HCT116 (cell line): Measurements from ENCODE around the gene CBY1.

Source experiments
- CTCF ChIP-seq, 3 experiments: fragments of 200-600 bp in 1 of 3; sonication (generic) in 1 of 3; IDR thresholded peaks in 2 of 3; conservative IDR thresholded peaks in 1 of 3; 2 replicates each; pipeline ENCODE4 v1.5.1; 2012 to 2017; ENCODE audit warnings: low read depth in 2 of 3, low read length in 2 of 3, antibody characterized with exemption in 1 of 3, borderline replicate concordance in 1 of 3, control low read depth in 1 of 3, mild to moderate bottlenecking in 1 of 3, mixed read lengths in 1 of 3, mixed run types in 1 of 3, moderate library complexity in 1 of 3; ENCODE audit not compliant: insufficient read depth in 1 of 3
- EGR1 ChIP-seq: IDR thresholded peaks from 2 replicates; pipeline ENCODE4 v1.6.1; 2012; ENCODE audit warnings: low read depth
- EZH2 ChIP-seq: fragments of 200-600 bp; sonication (generic); IDR thresholded peaks from 2 replicates; pipeline ENCODE4 v1.6.1; 2017; ENCODE audit warnings: antibody characterized with exemption, mixed run types
- POLR2A ChIP-seq: IDR thresholded peaks from 2 replicates; pipeline ENCODE4 v1.7.0; 2011; ENCODE audit warnings: borderline replicate concordance; ENCODE audit not compliant: insufficient read depth, insufficient read length; ENCODE audit errors: extremely low read depth
- SP1 ChIP-seq: IDR thresholded peaks from 2 replicates; pipeline ENCODE4 v1.6.1; 2012; ENCODE audit warnings: low read depth

DNA sequence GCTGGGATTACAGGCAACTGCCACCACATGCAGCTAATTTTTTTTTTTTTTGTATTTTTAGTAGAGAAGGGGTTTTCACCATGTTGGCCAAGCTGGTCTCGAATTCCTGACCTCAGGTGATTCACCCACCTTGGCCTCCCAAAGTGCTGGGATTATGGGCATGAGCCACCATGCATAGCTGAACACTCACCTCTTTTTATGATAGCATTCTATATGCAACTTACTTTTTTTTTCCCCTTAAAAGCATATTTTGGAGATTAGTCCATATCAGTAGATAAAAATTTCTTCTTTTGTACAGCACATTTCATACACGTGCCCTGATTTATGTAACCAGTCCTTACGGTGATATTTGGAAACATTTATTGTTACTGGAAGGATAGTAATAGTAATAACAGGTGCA, 63.9 kb downstream of the CBY1 start:
- TF ChIP-seq CTCF (IDR thresholded peaks at IDR 0.05 in 2 of 3, conservative IDR thresholded peaks at IDR 0.05 in 1 of 3; ENCODE audit: borderline replicate concordance in 1 of 3, insufficient read depth in 1 of 3, low read depth in 2 of 3, low read length in 2 of 3) (no peak), EZH2 (no peak), POLR2A (no peak), EGR1 (no peak), SP1 (no peak)
